ENCODE data around the gene FBXO47.

The FBXO47 gene

DNA sequence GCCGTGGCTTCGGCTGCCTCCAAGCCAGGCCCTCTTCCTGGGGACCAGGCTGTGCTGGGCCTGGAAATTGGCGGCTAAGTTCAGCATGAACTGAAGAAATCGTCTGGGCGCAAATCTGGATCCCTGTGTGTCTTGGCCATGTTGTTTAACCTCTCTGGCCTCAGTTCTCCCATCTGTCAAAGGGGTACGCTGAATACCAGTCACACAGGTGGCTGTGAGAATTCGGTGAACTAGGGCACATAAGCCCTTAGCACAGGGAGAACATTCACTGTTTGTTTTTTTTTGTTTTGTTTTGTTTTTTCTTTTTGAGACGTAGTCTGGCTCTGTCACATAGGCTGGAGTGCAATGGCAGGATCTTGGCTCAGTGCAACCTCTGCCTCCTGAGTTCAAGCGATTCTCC, 78.4 kb downstream of the FBXO47 start:
- Mint-ChIP-seq H3K4me1 (peaks cover 29% of the 10 kb centered on the region), H3K36me3 (ENCODE audit: low read depth) (peaks cover 11% of the 10 kb centered on the region), H3K9me3 (no peaks in the 10 kb centered on the region), H3K4me3 (no peak overlapping the region), H3K27ac (no peak overlapping the region), H3K27me3 (ENCODE audit: low read depth, poor library complexity) (no peaks in the 10 kb centered on the region)
- no peak for DNase-seq
- TF ChIP-seq, protein P1, sequence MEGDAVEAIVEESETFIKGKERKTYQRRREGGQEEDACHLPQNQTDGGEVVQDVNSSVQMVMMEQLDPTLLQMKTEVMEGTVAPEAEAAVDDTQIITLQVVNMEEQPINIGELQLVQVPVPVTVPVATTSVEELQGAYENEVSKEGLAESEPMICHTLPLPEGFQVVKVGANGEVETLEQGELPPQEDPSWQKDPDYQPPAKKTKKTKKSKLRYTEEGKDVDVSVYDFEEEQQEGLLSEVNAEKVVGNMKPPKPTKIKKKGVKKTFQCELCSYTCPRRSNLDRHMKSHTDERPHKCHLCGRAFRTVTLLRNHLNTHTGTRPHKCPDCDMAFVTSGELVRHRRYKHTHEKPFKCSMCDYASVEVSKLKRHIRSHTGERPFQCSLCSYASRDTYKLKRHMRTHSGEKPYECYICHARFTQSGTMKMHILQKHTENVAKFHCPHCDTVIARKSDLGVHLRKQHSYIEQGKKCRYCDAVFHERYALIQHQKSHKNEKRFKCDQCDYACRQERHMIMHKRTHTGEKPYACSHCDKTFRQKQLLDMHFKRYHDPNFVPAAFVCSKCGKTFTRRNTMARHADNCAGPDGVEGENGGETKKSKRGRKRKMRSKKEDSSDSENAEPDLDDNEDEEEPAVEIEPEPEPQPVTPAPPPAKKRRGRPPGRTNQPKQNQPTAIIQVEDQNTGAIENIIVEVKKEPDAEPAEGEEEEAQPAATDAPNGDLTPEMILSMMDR (IDR thresholded peaks at IDR 0.05) = no peak

DNA sequence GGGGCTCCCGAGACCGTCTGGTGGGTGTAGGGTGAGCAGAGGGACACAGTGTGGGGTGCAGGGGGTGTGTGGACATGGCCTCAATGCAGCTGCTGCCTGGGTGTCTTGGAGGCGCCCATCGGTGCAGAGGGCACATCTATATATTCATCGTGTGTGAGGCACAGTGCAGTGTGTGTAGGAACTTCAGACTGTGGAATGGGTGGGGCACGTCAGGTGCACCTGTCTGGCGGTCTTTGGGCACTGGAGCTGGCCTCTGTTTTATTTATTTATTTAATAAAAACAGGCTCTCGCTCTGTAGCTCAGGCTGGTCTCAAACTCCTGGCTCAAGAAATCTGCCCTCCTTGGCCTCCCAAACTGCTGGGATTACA, 80.6 kb downstream of the FBXO47 start:
- peaks cover 15% of the 10 kb centered on the region for H3K36me3 Mint-ChIP-seq (ENCODE audit: low read depth)
- no peak overlapping the region for H3K27ac Mint-ChIP-seq
- no peak for DNase-seq
- H3K9me3 Mint-ChIP-seq = no peaks in the 10 kb centered on the region
- peaks cover 51% of the 10 kb centered on the region for H3K4me1 Mint-ChIP-seq
- H3K4me3 Mint-ChIP-seq = no peak overlapping the region
- H3K27me3 Mint-ChIP-seq (ENCODE audit: low read depth, poor library complexity) = no peaks in the 10 kb centered on the region
- TF ChIP-seq, protein P1 (IDR thresholded peaks at IDR 0.05) = no peak
